NCI-H82 (cell line): ENCODE measurements around the gene FHIT.

Experiments used
- DNase-seq: peaks from one replicate; lab custom pipeline; 2025; lab: John Stamatoyannopoulos, UW

The FHIT gene

DNA sequence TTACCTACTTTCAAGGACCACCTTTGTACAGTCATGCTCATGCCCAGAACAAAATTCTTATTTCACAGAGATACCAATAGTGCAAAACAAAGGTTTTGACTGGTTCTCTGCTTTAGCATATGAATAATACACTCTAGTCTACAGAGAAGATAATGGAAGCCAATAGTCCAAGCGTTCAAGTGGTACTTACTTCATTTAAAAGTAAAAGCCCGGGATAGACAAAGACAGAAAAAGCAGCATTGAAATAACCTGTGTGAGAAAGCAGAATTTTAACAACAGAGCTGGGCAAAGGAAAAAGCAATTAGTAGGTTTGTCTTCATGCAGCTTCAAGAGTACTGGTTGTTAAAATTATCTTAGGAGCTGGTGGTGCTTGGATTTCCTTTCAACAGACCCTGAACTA lies 848.3 kb downstream of the FHIT start:
- no peak for DNase-seq

DNA sequence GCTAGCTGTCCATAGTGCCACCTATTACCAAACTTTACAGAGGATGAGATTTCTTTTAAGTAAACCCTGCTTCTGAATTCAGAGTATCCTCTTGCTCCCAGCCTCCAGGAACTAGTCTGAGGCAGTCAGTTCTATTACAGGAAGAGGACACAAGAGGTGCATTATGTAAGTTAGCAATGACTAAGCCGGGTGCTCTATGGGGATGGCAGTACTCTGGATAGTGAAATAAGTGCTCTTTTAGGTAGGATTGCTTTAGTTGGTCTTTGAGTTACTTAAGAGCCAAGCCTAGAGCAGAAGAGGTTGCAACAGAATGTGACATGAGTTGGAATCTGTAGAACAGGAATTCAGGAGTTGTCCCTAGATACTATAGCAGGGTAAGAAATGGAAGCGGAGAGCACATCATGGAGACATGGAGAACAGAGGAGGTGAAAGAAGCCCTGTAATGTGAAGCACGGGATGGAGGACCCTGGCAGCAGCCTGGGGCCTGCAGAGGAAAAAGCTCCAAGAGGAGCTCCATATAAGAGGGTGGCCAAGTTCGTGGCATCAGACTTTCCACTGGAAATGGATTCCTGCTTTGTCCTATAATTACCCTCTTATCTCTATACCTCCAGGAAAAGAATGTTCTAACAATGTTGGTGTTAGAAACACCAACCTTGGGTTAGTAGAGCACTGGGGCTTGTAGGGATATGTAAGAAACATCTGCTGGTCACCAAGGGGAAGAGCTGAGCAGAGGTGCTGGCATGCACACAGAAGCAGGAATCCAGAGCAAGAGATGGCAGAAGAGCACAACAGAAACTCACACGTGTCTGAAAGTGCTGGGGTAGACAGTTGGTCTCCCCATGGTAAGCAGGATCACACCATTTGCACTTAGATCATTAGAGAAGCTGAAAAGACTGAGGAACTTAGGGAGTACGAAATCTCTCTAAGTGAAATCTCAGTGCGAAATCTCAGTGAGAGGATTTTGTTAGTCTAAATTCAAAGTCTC lies 851.1 kb downstream of the FHIT start:
- DNase-seq = no peak

DNA sequence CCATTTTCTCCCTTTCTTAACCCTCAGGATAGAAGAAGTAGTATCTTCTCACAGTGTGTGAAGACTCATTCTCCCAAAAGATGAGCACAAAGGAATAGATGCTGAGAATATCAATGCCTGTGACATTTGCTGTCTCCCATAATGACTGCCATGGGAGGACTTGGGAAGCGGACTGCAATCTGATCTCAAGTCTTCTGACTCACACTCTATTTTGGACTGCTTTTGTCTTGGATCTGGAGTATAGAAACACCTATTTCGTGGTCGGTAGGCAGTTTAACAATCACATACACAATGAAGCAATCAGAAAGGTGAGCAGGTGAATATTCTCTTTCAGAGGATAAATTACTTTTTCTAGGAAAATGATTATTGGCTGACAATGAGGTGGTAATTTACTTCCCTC lies 852.0 kb downstream of the FHIT start:
- DNase-seq = no peak

DNA sequence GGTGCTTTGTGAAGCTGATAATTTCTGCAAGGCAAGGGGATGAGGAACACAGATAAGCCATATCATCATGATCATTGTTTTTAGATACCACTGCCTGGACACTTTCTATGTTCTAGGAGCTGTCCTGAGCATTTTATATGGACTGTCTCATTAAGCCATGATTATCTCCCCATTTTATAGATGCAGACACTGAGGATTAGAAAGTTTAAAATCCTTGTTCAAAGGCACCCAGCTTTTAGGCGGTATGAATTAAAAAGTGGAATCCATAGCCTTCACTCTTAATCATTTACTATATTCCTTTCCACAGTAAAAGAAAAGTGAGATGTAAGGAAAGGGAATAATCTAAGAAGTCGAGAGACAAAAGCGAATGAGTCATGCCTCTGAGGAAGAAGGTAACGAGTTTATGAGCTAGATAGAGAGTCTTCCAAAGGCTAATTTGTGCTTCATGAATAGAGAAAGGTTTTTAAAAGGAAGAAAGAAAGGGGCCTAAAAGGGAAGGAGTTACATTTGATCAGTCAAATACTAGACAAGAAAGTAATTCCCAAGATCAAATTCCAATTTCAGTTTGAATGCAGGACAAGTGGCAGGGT lies 856.0 kb downstream of the FHIT start:
- no peak for DNase-seq

DNA sequence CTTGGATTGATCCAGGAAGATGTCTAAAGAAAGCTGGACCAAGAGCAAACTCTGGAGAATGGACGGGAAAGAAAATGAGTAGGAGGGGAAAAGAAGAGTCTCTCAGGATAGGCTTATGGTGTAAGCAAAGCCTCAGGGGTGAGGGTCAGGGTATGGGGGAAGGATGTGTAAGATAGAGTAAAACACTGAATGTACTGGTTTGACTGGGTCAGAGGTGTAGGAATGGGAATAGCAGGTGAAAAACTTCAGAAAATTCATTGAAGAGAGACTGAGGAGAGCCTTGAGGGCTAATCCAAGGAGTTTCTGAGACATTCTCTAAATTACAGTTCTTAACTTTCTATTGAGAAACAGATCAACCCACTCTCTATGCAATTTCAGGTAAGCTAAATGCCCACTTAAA lies 857.3 kb downstream of the FHIT start:
- DNase-seq = no peak

DNA sequence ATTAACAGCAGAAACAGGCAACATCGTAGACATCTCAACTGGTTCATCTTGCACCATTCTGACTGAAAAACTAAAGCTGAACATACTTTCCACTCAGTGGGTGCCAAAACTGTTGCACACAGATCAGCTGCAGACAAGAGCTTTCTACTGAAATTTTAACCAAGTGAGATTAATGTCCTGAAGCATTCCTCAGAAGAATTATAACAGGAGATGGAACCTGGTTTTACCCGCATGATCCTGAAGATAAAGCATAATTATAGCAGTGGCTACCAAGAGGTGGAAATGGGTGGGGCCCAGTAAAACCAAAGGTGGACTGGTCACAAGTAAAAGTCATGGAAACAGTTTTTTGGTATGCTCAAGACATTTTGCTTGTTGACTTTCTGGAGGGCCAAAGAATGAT lies 858.8 kb downstream of the FHIT start:
- DNase-seq = no peak

DNA sequence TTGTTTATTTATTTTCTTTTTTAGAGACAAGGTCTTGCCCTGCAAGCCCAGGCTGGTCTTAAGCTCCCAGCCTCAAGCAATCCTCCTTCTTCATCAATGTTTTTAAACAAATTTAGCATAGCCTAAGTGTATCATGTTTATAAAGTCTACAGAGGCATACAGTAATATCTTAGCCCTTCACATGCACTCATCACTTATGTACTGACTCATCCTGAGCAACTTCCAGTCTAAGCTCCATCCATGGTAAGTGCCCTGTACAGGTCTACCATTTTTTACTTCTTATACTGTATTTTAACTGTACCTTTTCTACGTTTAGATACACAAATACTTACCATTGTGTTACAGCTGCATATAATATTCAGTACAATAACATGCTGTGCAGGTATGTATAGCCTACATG lies 860.0 kb downstream of the FHIT start:
- DNase-seq = no peak

DNA sequence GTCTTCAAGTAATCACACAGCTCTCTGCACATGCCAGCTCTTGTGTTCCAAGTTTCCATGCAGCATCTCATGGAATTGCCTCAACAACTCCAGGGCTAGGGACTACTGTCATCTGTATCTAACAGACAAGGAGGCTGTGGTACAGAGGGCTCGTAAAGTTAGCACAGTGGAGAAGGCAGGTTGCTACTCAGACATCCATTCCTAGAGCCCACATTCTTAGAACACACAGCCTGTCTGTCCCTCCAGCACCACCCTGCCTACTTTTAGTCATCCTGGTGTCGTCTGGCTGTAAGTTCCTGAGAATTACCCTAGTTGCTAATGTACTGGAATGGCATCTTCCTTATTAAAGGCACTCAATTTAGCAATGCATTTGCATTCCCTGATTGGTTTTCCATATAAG lies 862.5 kb downstream of the FHIT start:
- no peak for DNase-seq

DNA sequence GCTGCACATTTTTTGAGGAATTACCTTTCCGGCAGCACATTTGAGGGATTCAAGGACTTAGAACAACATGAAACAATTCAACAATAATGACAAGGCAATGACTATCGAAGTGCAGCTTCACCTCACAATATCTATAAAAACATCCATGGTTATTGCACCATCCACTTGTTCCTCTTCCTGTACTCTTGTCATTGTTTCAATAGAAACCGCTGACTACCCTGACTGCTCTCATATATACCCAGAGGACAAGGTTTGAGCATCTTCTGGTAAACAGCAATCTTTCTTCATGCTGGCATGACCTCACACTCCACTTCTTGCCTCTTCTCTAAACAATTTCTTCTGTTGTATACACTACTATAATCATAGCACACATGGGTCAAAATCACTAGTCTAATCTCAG lies 864.9 kb downstream of the FHIT start:
- no peak for DNase-seq

DNA sequence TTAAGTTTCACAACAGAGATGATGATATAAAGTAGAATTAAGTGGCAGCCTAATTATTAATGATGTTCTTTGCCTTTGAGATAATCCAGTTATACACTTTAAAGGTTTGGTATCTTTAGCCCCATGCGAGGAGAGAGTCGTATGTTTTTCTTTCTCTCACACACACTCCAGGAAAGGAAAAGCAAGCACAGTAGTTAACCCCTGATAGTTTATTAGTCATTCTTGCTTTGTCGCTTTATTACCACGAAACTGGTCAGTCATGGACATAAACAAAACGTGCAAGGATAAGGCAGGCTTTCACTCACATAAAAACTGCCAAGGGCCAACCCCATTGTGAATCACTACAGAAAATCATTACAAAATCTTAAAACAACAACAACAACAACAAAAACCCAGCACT lies 866.9 kb downstream of the FHIT start:
- peak; percentile 1 for DNase-seq

DNA sequence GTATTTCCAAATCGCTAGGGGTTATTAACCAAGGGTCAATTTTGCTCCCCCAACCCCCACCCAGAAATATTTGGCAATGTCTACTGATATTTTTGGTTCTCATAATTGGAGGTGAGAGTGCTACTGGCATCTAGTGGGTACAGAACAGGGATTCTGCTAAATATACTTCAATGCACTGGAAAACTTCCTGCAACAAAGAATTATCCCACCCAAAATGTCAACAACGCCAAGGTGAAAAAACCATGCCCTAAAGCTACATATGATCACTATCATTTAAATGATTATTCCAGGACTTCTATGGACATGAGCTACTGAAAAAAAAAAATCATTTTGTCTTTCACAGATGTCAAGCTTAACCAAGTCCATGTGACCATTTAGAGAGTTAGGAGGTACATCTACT lies 867.9 kb downstream of the FHIT start:
- DNase-seq = no peak

DNA sequence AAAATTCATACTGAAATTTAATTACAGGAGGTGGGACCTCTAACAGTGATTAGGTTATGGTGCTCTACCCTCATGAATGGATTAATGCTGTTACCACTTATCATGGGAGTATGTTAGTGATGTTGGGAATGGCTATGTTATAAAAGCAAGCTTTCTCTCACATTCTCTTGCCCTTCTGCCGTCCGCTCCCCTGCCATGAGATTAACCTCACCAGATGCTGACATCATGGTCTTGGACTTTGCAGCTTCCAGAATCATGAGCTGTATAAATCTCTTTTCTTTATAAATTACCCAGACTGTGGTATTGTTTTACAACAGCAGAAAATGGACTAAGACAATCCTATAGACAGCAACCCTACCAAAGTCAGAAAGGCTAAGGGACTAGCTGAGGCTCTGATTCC lies 884.8 kb downstream of the FHIT start:
- DNase-seq = no peak

DNA sequence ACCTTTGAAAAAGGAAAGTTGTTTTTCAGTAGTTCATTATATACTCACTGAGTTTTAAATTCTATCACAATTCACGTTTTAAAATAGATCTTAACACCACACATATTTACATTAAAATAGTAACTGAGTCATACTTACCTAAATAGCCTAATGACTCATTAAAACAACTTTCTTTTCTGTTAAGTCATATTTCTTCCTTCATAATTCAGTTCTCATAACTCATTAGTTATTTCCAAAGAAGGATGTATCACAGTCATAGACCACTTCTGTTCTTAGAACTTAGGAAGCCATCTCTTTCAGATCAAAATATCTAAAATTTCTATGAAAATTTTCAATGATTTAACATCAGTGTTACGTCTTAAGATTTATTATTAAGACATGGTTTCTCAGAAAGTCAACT lies 885.9 kb downstream of the FHIT start:
- no peak for DNase-seq

DNA sequence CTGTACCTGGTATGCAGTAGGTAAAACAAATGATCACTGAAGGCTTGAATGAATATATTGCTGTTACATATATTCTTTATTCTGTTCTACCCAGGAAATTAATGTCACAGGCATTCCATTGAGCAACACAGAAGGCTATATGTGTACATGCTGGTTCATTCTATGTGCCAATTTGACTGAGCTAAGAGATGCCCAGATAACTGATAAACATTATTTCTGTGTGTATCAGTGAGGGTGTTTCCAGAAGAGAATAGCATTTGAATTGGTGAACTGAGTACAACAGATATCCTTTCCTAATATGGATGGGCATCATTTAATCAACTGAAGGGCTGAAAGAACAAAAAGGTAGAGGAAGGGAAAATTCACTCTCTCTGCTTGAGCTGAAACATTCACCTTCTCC lies 886.8 kb downstream of the FHIT start:
- DNase-seq = no peak

DNA sequence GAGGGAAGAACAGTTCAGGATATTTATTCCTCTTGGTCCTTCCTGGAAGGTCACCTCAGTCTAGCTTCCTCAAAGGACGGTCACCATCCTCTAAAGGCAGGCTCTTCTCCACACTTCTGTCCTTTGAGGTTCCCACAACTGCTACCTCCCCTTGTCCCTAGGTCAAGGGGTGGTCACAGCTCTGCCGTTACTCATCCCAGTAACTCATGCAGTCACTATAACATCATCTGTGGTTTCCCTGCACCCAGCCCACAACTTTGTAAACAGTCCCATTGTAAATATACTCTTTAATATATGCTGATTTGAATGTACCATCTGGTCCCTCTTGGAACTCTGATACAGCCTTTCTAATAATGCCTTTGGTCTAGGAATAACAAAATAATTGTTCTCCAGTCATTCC lies 887.4 kb downstream of the FHIT start:
- DNase-seq = no peak

DNA sequence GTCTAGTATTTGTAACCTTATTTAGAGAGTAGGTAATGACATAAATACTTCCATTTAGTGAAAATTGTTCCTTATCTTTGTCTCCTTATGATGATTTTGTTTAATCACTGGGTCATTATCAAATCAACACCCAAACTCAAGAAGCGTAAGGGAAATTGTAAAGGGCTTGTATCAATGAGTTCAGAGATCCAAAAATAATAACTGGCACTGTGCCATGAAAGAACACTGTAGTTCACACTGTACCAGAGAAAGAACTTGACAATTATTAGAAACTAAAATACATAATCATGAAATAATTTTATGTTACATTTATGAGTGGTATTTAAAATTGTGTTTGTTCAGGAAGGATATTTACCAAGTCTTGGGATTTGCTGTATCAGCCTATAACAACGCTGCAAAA lies 895.4 kb downstream of the FHIT start:
- DNase-seq = no peak

DNA sequence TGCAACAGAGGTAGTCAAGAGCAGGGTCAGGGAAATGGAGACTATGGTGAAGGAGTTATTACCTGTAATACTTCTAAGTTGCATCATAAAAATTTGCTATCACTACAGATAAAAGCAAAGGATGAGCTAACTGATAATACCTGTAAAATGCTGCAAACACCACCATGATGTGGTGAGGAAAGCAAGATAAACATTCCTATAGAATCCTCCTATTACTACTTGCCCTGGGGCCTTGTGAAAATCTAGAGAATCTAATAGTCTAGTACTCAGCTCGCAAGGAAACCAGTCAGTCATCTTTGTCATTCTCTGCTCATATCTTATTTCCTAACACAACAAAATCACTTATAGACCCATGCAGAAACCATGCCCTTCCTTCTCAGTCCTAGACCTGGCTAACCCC lies 899.8 kb downstream of the FHIT start:
- no peak for DNase-seq

DNA sequence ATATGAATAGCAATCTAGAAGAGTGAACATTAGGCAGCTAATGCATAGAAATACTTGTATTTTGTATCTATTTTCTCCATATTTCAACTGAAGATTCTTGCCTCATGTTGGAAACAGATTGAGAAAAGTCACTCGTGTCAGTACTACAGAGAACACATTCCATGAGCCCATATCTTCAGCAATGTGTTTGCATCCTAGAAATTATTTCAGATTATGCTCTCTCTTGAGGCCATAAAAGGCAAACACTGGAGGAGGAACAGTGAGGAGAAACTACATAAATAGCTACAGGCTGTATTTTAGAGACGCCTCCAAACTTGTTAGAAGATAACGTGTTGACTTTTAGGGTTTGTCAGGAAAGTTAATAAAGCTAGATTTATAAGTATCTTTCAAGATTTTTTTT lies 906.9 kb downstream of the FHIT start:
- DNase-seq = no peak

DNA sequence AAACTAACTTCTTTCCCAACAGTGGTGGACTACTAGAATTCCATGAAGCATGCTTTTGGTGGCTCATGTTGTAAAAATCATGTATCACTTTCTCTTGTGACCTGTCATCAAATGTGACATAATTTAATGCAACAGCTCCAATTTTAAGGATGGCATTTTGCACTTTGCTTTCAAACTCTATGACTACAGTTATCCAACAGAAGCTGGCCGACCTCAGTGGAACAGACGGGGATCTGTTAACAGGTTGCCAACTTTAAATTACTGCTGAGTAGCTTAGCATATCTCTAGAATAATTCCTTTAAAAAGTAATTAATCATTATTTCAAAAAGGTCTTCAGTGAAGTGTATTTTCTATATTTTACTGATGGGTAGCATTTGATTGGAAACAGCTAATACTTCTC lies 907.4 kb downstream of the FHIT start:
- no peak for DNase-seq

DNA sequence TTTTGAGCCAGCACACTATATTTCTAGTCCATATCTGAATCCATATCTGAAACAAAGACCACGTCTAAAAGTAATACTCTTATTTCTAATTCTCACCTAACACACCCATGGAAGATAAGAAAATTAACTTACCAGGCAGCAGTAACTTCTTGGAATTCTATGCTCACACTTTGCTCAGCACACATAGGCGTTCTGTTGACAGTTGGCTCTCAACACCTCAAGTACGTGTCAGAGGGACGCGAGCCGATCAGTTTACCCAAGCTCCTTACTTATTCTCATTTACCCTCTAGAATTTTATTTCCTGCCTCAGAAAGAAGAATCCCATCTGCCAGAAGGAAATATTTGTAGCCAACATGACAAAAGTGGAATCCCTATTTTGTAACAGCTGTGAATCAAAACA lies 911.9 kb downstream of the FHIT start:
- no peak for DNase-seq

DNA sequence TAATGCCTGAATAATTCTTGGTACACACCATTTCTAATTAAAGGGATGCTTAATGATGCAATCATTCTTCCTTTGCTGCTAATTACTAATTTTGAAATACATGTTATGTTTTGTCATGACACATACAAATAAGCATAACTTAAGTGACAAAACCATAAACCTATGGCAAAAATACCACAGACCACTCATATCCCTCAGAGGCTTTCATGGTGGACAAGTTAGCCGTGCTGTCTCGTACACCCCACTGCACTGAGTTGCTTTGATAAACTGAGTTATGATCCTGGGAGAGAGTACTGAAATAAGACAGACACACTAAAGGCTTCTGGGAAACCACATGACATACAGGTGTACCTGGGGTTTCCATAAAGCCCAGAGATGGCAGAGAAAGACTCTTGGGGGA lies 913.8 kb downstream of the FHIT start:
- DNase-seq = no peak

DNA sequence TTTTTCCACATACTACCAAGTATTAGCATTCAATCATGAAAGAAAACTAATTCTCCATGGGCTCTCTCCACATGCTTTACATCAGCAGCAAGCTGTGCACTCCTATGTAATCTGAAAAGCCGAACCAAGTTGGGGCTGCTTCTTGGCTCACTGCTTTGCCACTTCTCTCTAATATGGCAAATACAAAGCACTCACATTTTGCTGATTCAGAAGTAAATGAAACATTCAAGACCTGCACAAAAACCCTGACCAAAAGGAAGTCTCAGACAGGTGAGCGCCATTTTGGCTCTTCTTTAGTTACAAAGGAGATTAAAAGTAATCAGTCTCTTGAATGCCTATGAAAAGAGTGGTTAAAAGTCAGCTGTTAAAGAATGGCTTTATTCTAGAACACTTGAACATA lies 915.2 kb downstream of the FHIT start:
- DNase-seq = no peak

DNA sequence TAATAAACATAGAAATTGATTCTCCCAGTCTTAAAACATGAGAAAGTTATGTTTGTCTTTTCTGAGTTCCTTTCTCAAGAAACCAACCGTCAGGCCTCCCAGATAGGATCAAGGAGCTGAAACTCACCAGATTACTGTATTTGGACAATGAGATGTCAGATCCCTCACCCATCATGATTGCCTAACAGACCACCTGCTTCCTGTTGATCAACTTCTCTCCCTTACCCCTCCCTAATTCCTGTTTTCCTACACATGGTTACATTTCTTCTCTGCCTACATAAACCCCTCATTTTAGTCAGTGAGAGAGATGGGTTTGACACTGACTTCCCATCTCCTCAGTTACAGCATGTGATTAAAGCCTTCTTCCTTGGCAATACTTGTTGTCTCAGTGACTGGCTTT lies 917.5 kb downstream of the FHIT start:
- peak; percentile 13 for DNase-seq

DNA sequence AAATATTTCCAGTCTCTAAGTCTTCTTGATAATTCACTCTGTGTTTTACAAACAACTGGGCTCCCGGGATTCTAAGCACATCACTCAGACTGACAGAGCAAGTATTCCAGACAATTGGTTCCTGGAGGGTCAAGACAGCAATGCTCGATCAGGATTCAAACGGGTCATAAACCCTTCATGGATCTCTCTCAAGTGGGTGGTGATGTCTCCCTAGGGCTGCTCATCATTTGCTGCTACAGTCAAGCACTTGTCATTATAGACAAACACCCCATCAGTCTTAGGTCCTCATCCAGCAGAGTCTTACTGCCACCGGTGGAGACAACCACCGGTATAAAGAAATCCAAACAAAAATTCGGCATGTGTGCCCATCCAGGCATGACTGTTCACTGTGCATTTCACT lies 921.1 kb downstream of the FHIT start:
- DNase-seq = no peak
